ENCODE data around the gene RPS18.
A peak's percentile ranks its signal among the peaks of the same experiment; 100 is the strongest.

- peak; percentile 86 for TF ChIP-seq POLR2A (IDR thresholded peaks at IDR 0.05; ENCODE audit: low read depth, low read length)
- TF ChIP-seq POLR2AphosphoS5 (IDR thresholded peaks at IDR 0.05; ENCODE audit: low read depth, low read length), result peak; percentile 79
- TF ChIP-seq POU2F2 (IDR thresholded peaks at IDR 0.05; ENCODE audit: low read depth, low read length), result peak; percentile 71; the same call in 1 of the 2 replicates
- peak; percentile 86 for TF ChIP-seq TAF1 (IDR thresholded peaks at IDR 0.05; ENCODE audit: low read depth, low read length)
- TF ChIP-seq SPI1 (IDR thresholded peaks at IDR 0.05; ENCODE audit: low read depth, low read length), result peak; percentile 74
- no peak for TF ChIP-seq PAX5 (IDR thresholded peaks at IDR 0.05; ENCODE audit: insufficient read depth, low read length, severe bottlenecking)
Measured at GRCh38 chr6:33313709-33314514, 42.0 kb downstream of the RPS18 start, which contains the start of gene TAPBP.

Measured in GM12891 (cell line).